GM10266 (cell line): ENCODE data around the gene MRPL51.

Experiments
- DNase-seq: peaks from one replicate; pipeline ENCODE4 v3.0.0; 2012; ENCODE audit errors: extremely low spot score
- TF ChIP-seq, protein P1 (sequence below): IDR thresholded peaks from 2 replicates; pipeline ENCODE4 v1.5.1; 2012; ENCODE audit warnings: mild to moderate bottlenecking, low read depth; ENCODE audit not compliant: control insufficient read depth, insufficient read depth; ENCODE audit errors: missing control alignments

Gene MRPL51

DNA sequence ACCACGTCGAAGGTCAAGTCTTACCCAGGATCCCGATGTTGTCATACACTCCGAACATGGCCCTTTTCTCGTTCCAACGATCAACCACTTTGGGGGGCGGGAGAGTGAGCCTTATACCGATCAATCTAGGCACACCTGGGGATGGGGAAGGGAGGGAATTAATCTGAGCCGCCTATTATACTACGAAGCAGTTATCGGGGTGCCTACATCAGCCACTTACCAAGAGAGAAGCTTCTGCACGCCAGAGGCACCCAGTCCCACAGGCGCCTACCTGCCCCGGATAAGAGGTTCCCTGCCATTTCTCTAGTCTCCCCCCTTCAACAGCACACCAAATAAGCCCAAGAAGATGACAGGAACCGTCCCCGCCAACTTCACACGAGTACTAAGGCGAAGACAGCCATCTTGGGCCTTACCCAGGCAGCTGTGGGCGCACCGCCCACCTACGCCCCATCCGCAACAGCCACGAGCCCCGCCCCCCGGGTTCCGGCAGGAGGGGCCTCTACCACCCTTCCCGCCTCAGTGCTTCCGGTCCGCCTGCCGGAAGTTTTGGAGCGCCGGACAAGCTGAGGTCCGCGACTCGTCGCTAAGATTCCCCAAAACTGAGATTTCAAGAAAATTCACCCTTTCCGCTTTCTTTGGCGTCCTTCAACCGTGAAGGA lies at the start of gene MRPL51:
Gene MRPL51, minus strand, starts transcription at position 425 of the 659 bp plus-strand sequence. Its CDS starts 126 bp downstream, at position 299.
- TF ChIP-seq, protein P1, sequence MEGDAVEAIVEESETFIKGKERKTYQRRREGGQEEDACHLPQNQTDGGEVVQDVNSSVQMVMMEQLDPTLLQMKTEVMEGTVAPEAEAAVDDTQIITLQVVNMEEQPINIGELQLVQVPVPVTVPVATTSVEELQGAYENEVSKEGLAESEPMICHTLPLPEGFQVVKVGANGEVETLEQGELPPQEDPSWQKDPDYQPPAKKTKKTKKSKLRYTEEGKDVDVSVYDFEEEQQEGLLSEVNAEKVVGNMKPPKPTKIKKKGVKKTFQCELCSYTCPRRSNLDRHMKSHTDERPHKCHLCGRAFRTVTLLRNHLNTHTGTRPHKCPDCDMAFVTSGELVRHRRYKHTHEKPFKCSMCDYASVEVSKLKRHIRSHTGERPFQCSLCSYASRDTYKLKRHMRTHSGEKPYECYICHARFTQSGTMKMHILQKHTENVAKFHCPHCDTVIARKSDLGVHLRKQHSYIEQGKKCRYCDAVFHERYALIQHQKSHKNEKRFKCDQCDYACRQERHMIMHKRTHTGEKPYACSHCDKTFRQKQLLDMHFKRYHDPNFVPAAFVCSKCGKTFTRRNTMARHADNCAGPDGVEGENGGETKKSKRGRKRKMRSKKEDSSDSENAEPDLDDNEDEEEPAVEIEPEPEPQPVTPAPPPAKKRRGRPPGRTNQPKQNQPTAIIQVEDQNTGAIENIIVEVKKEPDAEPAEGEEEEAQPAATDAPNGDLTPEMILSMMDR: no peak
- DNase-seq: peak; percentile 93

DNA sequence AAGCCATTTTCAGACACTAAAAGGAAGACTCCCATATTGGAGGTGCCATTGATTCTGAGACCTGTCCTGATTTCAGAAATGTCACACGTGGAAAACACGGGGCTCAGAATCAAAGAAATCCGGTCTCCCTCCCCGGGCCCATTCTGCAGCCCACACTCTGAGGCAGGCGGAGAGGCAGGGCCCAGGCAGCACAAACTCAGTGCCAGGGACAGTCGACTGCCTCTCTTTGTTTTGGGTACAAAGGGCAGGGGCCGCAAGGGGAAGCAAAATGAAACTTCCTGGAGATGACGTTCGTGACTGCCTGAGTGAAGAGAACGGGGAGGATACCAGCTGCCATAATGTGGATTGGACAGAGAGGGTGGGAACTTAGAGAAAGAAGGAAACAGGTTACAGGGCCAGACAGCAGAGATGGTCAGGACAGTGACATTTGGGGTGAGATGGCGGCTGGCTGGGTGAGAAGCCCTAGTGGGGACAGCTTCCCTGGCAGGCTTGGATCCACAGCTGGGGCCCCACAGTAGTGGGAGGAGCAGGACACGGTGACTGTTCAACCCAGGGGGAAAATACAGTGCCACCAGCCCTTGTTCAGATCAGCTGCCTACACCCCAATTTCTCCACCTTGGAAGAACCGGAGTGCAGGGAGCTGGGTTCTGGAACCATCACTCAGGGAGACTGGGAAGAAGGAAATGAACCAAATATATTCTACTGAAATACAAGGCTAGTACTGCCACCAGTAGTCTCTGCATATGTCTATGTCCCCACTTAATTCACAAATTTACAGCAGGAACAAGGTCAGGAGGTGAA lies 49.3 kb upstream of the MRPL51 start:
- no peak for DNase-seq
- TF ChIP-seq, protein P1: no peak

DNA sequence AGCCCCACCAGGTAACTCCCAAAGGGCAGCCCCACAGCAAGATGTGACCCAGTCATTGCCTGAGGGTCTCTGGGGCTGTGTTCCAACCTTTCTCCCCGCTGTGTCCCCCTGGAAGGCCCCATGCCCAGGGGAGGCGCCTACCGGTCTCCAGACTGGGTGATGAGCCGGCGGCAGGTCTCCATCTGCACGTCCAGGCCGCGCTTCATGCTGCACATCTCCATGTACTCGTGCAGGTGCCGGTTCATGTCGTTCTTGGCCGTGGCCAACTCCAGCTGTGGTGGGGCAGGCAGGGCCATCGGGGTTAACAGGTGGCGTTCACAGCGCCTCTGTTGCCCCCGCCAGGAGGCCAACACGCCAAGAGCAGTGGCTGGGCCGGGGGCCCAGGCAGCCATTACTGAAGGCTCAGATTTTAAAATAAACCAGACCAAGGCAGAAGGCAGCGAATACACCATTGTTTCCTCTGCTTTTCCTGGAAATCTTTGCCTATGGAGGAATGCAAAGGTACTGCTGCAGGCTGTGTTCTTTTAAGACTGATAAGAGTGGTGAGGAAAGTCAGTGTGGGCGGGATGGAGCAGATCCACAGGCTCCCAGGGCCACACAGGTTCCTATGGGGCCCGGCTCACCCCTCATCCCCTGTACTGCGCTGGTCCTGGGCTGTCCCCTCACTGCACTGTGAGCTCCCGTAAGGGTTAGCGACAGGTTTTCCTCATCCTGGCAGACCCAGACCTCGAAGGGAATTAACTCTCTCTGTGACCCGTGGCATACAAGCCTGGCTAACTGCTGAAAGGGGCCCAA lies 48.5 kb upstream of the MRPL51 start:
- DNase-seq: no peak
- TF ChIP-seq, protein P1: no peak

DNA sequence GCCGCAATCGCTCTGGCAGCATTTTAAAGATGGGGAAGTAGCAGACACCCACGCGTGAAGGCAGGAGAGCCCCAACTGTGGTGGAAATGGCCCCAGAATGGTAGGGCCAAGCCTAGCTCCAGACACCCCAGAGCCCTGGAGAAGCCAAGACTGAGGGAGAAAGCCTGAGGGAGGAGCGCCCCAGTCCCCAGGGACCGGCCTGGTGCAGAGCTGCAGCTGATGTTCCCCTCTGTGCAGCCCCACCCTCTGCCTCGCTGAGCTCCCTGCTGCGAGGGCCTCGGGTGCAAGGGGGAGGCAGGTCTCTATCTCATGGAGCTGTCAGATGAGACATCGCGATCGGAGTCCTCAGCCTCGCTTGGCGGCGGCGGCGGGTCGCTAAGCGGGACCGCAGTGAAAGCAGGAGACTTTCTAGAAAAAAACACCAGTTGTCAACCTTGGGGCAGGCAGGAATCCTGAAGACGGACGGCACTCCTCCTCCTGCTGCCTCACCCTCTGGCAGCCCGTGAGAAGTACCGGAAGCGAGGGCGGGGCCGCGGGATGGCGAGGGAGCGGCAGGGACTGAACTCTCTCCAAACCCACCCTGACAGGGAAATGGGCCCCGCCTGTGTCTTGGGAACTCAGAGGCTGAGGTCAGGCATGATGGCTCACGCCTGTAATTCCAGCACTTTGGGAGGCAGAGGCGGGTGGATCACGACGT lies 47.3 kb upstream of the MRPL51 start:
- TF ChIP-seq, protein P1: peak; percentile 7
- DNase-seq: peak; percentile 77

DNA sequence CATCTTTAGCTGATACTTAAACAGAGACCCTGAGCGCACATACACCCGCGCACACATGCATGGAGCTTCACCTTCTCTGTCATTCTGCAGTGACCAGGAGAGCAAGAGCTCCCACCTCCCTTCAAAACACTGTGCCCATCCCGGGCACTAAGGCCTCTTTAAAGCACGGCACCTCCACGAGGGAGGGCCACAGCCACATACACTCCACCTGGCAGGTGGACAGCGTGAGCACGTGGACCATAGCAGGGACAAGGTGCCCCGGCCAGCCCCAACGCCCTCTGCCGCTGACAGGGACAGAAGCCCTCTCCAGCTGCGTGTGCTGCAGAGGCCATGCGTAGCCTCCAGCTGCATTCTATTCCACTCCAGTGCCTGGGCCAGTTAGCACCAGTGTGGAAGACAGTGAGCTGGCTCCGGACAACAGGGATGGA lies 46.7 kb upstream of the MRPL51 start:
- TF ChIP-seq, protein P1: no peak
- no peak for DNase-seq

DNA sequence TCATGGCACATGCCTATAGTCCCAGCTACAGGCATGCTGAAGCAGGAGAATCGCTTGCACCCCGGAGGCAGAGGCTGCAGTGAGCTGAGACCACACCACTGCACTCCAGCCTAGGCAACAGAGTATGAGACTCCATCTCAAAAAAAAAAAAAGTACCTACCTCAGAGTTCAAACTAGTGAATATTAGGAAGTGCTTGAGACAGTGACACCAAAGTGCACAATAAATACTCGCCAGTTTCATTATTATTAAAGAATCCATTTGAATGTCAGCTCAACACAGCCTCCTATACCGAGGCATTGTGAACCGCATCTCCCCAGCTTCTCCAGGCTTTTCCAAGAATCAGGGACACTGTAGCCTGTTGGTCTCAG lies 46.2 kb upstream of the MRPL51 start:
- DNase-seq: no peak
- TF ChIP-seq, protein P1: no peak
